HG03095 (cell line): ENCODE measurements around the gene IFNA8.
"Not testable (repeated sequence)": the region's sequence is repeated elsewhere in the genome, so short reads cannot be mapped to it uniquely, and the experiment has no call there.

ENCODE experiments used
- ATAC-seq: cut with Tn5 transposase; IDR thresholded peaks from one replicate; pipeline ENCODE4 v1.9.1; 2021; ENCODE audit warnings: moderate library complexity; ENCODE audit not compliant: unreplicated experiment

IFNA8 gene

DNA sequence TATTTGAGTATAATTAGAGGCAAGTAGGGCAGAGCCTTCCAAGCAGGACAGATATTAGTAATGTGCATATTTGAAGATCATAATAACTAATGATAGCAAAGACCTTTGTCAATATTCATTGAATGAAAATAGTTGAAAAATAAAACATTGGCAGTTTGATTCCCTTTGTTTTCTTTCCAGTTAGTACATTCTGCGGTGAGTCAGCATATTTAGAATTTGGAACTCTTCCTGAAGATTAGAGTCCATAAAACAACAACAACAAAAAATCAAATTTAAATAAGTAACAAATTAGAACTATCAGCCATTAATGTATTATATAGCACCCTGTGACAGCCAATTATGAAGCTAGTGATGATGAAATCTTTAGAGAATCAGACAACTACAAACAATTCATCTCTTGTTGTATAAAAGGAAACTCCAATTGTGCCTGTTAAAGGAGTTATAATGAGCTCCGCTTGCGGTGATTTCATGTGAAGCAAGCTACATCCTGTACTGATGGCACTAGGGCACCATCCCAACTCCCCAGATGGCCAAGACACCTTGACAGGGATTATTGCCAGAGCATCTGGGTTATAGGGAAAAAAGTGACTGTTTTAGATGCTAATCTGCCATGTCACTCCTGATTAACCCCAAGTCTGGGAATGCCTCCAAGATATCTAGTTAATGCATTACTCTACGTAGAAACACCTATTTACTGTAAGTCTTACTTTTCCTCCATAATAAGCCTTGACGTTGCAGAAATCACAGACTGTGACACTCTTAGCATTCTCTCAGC, 6.8 kb downstream of the IFNA8 start:
- ATAC-seq = no peak

DNA sequence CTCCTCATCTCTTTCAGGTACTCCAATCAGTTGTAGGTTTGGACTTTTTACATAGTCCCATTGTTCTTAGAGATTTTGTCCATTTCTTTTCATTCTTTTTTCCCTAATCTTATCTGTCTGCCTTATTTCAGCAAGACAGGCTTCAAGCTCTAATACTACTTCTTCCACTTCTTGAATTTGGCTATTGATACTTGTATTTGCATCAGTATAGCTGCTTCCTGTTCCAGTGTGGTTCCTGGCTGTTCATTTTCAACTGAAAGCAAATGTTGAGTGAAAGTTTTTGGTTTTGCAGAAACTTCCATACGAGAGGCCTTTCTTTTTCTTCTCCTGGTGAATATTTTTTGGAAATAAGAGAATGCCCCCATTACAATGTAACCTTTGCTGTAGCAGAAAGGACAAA, 19.3 kb downstream of the IFNA8 start:
- ATAC-seq = no peak

DNA sequence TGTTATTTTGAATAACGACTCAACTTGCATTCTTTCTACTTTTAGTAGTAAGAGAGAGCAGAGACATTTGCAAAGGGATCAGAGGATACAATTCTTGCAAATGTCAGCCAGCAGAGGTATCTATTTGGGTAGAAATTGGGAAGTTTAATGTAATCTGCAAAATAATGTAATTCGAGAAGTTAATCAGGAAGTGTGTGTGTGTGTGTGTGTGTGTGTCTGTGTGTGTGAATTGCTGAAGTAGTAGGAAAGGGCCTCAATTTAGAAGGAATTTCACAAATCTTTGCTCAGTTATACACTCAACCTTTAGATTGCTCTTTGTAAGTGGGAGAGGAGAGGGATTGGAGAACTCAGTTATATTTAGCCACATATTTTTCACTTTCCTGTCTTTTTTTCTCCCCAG, 20.3 kb downstream of the IFNA8 start:
- no peak for ATAC-seq

DNA sequence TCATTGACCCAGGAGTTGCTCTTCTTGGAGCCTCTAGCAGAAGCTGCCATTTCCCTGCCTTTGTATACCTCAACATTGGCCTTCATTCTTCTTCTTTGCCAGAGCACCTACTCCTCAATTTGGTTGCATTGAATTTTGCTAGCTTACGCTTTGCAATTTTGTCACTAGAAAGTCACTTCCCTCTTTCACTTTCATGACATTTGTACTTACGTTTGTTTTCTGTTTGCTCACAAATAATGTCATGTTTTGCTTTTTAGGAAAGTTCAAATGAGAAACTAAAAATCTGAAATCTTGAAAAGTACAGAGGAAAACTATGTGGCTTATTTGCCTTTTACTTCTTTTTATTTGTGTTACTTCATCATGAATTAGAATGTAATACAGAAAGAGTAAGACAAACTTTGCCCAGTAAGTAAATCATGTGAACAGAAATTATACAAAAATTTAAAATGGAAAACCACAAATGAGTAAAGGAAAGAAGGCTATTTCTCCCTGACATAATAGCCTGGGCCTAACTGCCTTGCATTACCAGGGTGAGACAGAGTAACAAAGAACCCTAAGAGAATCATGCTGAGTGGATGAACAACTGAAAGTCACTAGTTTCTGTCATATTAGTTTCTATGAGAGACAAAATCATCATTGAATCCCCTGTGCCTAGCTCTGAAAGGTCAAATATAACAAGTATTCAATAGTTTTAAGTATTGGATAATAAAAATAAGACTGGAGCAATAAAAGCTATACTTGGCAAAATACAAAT, 23.9 kb downstream of the IFNA8 start:
- peak; percentile 60 for ATAC-seq

DNA sequence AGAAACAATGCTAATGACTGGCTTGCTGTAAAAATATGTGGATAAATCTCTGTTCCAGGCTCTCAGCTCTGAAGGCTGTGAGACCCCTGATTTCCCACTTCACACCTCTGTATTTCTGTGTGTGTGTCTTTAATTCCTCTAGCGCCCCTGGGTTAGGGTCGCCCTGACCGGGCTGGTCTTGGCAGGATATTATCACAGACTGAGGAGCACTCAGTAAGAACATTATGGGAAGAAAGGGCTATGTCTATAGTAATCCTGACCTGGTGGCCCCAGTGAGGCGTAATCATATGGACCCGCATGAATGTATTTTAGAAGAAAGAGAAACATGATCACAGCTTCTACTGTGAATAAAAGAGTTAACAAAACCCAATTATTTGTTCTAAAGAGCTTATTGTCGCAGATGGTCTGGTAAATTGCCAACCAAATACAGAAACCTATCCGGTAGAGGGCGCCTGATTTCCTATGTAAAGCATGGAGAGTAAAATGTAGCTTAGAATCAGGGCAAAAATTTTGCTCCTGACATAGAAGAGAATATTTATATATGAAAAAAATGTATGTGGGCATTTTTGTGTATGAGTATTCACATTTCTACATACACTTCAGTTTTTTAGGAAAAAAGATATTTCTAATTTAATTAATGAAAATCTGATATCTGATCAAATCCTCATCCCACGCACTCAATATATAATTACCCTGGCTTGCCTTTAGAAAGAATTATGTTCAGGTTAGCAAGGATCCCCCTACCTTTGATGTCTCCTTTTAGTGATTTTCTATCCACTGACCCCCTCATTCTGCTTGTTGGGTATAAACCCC, 25.5 kb downstream of the IFNA8 start:
- ATAC-seq = no peak

DNA sequence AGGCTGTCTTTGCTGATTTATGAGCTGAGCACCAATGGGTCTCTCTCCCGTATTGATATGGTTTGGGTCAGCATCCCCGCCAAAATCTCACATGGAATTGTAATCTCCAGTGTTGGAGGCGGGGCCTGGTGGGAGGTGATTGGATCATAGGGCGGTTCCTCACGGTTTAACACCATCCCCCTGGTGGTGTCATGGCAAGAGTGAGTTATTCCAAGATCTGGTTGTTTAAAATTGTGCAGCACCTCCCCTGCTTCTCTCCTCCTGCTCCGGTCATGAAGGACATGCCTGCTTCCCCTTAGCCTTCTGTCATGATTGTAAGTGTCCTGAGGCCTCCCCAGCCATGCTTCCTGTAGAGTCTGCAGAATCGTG, 26.1 kb downstream of the IFNA8 start:
- ATAC-seq = not testable (repeated sequence)

DNA sequence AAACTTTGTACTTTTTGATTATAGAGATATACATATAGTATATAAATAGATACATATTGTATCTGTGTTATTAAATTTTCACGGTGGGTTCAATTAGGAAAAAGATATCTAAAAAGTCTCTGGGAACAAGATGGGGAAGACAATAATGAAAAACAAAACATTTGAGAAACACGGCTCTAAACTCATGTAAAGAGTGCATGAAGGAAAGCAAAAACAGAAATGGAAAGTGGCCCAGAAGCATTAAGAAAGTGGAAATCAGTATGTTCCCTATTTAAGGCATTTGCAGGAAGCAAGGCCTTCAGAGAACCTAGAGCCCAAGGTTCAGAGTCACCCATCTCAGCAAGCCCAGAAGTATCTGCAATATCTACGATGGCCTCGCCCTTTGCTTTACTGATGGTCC, 31.2 kb downstream of the IFNA8 start, which contains the start of gene IFNA1:
TSS of gene IFNA1 (plus strand) at position 301 of the 400 bp plus-strand sequence. CDS start at position 370, 69 bp downstream.
- no peak for ATAC-seq

DNA sequence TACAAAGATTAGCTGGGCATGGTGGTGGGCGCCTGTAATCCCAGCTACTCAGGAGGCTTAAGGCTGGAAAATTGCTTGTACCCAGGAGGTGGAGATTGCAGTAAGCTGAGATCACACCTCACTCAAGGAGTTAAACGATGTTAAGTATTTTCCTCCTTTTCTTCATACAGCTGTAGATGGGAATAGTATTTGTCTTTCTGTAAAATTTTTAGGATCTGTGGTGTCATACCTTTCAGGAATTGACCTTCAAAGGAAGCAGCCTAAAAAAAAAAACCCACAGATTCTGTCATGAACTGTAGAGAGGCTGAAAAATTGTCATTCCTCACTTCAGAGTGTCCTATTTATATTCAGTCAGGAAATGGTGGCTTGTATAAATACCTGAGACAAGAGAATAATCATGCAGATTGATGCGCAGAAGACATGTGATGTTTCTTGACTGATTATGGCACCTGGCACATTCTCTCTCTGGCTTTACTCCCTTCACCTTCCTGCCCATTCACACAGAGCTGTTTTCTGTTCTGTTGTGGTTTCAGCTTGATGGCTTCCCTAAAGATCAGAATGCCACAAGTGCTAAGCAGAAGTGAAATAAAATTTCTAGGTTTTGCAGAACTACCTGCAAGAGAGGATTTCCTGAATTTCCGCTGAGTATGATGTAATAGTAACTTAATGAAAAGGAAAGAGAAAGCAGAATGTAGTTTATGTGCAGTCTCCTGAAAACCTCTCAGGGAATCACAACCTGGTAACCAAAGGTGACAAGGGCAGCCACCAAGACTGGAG, 35.1 kb downstream of the IFNA8 start:
- ATAC-seq = peak; percentile 88

DNA sequence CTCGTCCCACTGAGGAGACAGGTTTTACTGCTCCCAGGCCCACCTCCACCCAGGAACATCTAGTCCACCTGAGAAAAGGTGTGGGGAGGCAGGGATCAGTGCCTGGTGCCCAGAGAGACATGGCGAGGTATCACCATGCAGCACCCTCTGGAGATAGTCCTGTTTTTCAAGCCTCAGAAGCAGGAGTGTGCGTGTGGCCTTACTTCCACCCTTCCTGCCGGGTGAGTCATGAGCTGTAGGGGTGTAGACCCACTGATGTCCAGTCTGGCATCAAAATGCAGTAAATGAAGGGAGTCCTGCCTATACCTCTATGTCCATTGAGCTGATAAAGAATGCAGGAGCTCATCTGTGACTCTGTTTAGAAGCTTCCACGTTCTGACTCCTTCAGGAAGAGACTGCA, 40.4 kb downstream of the IFNA8 start:
- ATAC-seq = not testable (repeated sequence)

DNA sequence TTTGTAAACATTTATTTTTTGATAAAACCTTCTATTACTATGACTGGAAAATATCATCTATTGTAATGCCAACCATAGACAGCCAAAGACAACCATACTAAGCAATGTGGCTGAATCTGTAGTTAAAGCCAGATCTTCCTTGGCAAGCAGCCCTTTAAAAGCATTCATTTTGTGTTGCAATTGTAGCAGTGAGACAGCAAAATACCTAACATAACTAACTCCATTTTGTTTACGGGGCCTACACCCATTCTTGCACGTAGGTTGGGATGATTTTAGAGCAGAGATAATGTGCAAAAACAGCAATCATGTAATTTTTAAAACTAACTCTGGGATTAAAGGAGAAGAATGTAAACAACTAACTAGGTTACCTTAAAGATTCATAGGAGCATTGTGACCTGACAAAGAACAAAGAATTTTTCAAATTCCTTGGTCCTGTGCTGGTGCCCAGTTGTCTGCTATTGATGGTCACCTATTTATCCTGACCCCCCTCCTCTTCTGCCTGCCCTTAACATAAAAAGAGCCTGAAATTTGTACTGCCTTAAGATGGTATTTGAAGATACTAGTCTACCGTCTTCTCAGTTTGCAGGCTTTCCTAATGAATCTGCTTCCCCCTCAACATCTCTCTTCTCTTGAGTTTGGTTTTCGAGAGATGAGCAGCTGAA, 41.9 kb downstream of the IFNA8 start:
- ATAC-seq = no peak

DNA sequence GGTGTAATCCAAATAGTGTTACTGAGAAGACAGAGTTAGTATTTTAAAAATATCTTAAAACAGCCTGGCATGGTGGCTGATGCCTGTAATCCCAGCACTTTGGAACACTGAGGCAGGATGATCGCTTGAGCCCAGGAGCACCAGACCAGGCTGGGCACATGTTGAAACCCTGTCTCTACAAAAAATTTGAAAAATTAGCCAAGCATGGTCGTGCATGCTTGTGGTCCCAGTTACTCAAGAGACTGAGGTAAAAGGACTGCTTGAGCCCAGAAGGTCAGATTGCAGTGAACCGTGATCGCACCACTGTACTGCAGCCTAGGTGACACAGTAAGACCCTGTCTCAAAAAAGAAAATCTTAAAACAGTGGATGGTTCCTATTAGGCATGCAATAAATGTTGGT, 43.8 kb downstream of the IFNA8 start:
- ATAC-seq = no peak

DNA sequence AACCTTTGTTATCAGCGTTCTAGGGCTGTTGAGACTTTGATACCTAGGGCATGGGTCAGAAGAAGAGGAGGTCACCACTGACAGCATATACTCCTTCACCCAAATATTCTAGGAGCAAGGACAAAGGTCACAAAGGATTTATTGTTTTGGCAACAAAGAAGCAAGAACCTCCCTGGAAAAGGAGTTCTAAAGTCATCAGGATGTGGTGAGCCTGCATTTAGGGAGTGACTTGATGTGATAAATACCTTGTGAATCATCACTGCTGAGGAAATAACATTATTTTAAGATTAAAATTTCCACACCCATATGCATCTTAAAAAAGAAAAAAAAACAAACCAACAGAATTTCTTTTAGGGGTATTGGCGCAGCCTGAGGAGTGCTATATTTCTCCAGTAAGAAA, 45.2 kb downstream of the IFNA8 start:
- no peak for ATAC-seq

DNA sequence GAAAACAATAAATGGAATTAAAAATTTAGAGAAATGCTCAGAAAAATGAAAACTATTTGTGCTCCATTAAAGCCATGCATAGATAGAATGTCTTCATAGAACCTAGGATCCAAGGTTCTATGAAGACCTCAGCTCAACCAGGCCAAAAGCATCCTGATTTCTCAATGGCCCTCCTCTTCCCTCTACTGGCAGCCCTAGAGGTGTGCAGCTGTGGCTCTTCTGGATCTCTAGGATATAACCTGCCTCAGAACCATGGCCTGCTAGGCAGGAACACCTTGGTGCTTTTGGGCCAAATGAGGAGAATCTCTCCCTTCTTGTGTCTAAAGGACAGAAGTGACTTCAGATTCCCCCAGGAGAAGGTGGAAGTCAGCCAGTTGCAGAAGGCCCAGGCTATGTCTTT, 46.4 kb downstream of the IFNA8 start:
- peak; percentile 78 for ATAC-seq
